GM23338 (cell line): ENCODE data around the gene SOX2. TPM values are rescaled to one million over a fixed set of nuclear protein-coding genes. Genes with fewer than 3 reads are reported as not detected.
A peak's percentile ranks its signal among the peaks of the same experiment; 100 is the strongest.

Experiments
- ATAC-seq: fragments of 200-7000 bp; cut with Tn5 transposase; 3 replicates; pipeline ENCODE4 v1.9.1; 2020
- DNase-seq: peaks from one replicate; pipeline ENCODE4 v3.0.0-alpha.2; 2015; ENCODE audit warnings: low spot score
- H2AFZ ChIP-seq: fragments of 200-600 bp; sonication (generic); 2 replicates; pipeline ENCODE4 v1.8.0; 2016; ENCODE audit warnings: antibody characterized with exemption, mild to moderate bottlenecking, moderate library complexity
- H3F3A ChIP-seq: fragments of 200-600 bp; sonication (generic); replicated peaks from 2 replicates; pipeline ENCODE4 v1.8.0; 2017; ENCODE audit warnings: antibody characterized with exemption, mixed run types, low read depth
- H3K27ac ChIP-seq: fragments of 200-600 bp; sonication (generic); 2 replicates; pipeline ENCODE4 v1.6.1; 2016; ENCODE audit warnings: low read depth
- H3K27me3 ChIP-seq: fragments of 200-600 bp; sonication (generic); 2 replicates; pipeline ENCODE4 v1.8.0; 2016; ENCODE audit warnings: mild to moderate bottlenecking, mixed run types, moderate library complexity; ENCODE audit not compliant: insufficient read depth
- H3K36me3 ChIP-seq: fragments of 200-600 bp; sonication (generic); 2 replicates; pipeline ENCODE4 v1.8.0; 2016; ENCODE audit warnings: mild to moderate bottlenecking; ENCODE audit not compliant: insufficient read depth
- H3K4me1 ChIP-seq: fragments of 200-600 bp; sonication (generic); 2 replicates; pipeline ENCODE4 v1.8.0; 2016; ENCODE audit warnings: mild to moderate bottlenecking, moderate library complexity; ENCODE audit not compliant: insufficient read depth
- H3K4me2 ChIP-seq: fragments of 200-600 bp; sonication (generic); 2 replicates; pipeline ENCODE4 v1.7.1; 2017; ENCODE audit warnings: mixed run types
- H3K4me3 ChIP-seq: fragments of 200-600 bp; sonication (generic); 2 replicates; pipeline ENCODE4 v1.6.1; 2016; ENCODE audit warnings: mixed run types
- H3K79me2 ChIP-seq: fragments of 200-600 bp; sonication (generic); replicated peaks from 2 replicates; pipeline ENCODE4 v1.8.0; 2017; ENCODE audit warnings: mild to moderate bottlenecking; ENCODE audit not compliant: insufficient read depth
- H3K9me2 ChIP-seq: fragments of 200-600 bp; sonication (generic); 2 replicates; pipeline ENCODE4 v1.8.0; 2017; ENCODE audit not compliant: insufficient read depth
- H4K20me1 ChIP-seq: fragments of 200-600 bp; sonication (generic); replicated peaks from 2 replicates; pipeline ENCODE4 v1.8.0; 2017; ENCODE audit warnings: mild to moderate bottlenecking; ENCODE audit not compliant: insufficient read depth
- H3K27ac Mint-ChIP-seq: 2 replicates; pipeline ENCODE4 v1.8.0; 2020; ENCODE audit warnings: inconsistent platforms, mild to moderate bottlenecking, moderate library complexity, mixed read lengths
- H3K27me3 Mint-ChIP-seq: 3 replicates; pipeline ENCODE4 v1.8.0; 2022; ENCODE audit warnings: low read depth, mild to moderate bottlenecking, moderate library complexity, mixed read lengths, inconsistent platforms; ENCODE audit not compliant: insufficient read depth, poor library complexity
- H3K36me3 Mint-ChIP-seq: 3 replicates; pipeline ENCODE4 v1.8.0; 2021; ENCODE audit warnings: low read depth, mild to moderate bottlenecking, inconsistent platforms, moderate library complexity, mixed read lengths
- H3K4me1 Mint-ChIP-seq: 3 replicates; pipeline ENCODE4 v1.8.0; 2020; ENCODE audit warnings: mild to moderate bottlenecking, inconsistent platforms, mixed read lengths
- H3K4me3 Mint-ChIP-seq: 3 replicates; pipeline ENCODE4 v1.8.0; 2021; ENCODE audit warnings: moderate library complexity, mild to moderate bottlenecking, inconsistent platforms, mixed read lengths
- H3K9me3 Mint-ChIP-seq: 3 replicates; pipeline ENCODE4 v1.8.0; 2020; ENCODE audit warnings: moderate library complexity, mild to moderate bottlenecking, inconsistent platforms, mixed read lengths
- CREB1 ChIP-seq: fragments of 250-450 bp; sonication (Bioruptor Pico); IDR thresholded peaks from 2 replicates; pipeline ENCODE4 v1.5.0; 2020; ENCODE audit warnings: low read depth, mild to moderate bottlenecking, moderate library complexity
- EZH2 ChIP-seq: fragments of 200-600 bp; sonication (generic); IDR thresholded peaks from one replicate; pipeline ENCODE4 v1.8.0; 2017; ENCODE audit warnings: antibody characterized with exemption, mild to moderate bottlenecking, low read depth; ENCODE audit not compliant: unreplicated experiment
- EZH2phosphoT487 ChIP-seq: fragments of 200-600 bp; sonication (generic); IDR thresholded peaks from one replicate; pipeline ENCODE4 v1.8.1; 2018; ENCODE audit warnings: antibody characterized with exemption; ENCODE audit not compliant: unreplicated experiment
- NANOG ChIP-seq: IDR thresholded peaks from 2 replicates; pipeline ENCODE4 v1.6.1; 2016; ENCODE audit warnings: antibody characterized with exemption, borderline replicate concordance
- POLR2AphosphoS5 ChIP-seq: IDR thresholded peaks from 2 replicates; pipeline ENCODE4 v1.6.1; 2016; ENCODE audit warnings: antibody characterized with exemption, low read depth
- STAT1 ChIP-seq: IDR thresholded peaks from one replicate; pipeline ENCODE4 v1.6.1; 2016; ENCODE audit warnings: antibody characterized with exemption; ENCODE audit not compliant: unreplicated experiment
- ZNF114 ChIP-seq: fragments of 250-450 bp; sonication (Bioruptor Pico); IDR thresholded peaks from 2 replicates; pipeline ENCODE4 v1.5.0; 2020; ENCODE audit warnings: mild to moderate bottlenecking, moderate library complexity
- ZNF331 ChIP-seq: fragments of 250-450 bp; sonication (Bioruptor Pico); IDR thresholded peaks from 2 replicates; pipeline ENCODE4 v1.5.0; 2020; ENCODE audit warnings: low read depth, mild to moderate bottlenecking, moderate library complexity
- polyA plus RNA-seq: library from polyadenylated mRNA; unstranded; fragments of >200 nt; fragmentation: Nextera tagmentation; extraction: Ambion mirVana; gene quantifications from 2 replicates; pipeline ENCODE4 v1.2.1, GENCODE V29; 2016
- total RNA-seq: library from RNA; depleted of rRNA; stranded (reverse); fragments of >200 nt; shearing (Covaris generic); gene quantifications from 2 replicates; pipeline ENCODE4 v1.2.3, GENCODE V29; 2014
- TF ChIP-seq, protein P1 (sequence below): IDR thresholded peaks from 2 replicates; pipeline ENCODE4 v1.6.1; 2016; ENCODE audit warnings: antibody characterized with exemption
- TF ChIP-seq, protein P2 (sequence below), 2 experiments: fragments of 200-600 bp in 1 of 2; sonication (generic) in 1 of 2; conservative IDR thresholded peaks; 2 replicates each; pipeline versions ENCODE4 v1.5.1 to v1.6.1; 2016 to 2017; ENCODE audit warnings: antibody characterized with exemption in 2 of 2, low read depth in 2 of 2, mild to moderate bottlenecking in 2 of 2, moderate library complexity in 1 of 2
- TF ChIP-seq, protein P3 (sequence below): IDR thresholded peaks from one replicate; pipeline ENCODE4 v1.6.1; 2018; ENCODE audit warnings: antibody characterized with exemption; ENCODE audit not compliant: unreplicated experiment
- TF ChIP-seq, protein P4 (sequence below): fragments of 250-450 bp; sonication (Bioruptor Pico); IDR thresholded peaks from 2 replicates; pipeline ENCODE4 v1.5.0; 2020; ENCODE audit warnings: mild to moderate bottlenecking, moderate library complexity

Gene SOX2
- total and polyA plus RNA-seq, 2 experiments from 2014 or later = 105 to 228 TPM

DNA sequence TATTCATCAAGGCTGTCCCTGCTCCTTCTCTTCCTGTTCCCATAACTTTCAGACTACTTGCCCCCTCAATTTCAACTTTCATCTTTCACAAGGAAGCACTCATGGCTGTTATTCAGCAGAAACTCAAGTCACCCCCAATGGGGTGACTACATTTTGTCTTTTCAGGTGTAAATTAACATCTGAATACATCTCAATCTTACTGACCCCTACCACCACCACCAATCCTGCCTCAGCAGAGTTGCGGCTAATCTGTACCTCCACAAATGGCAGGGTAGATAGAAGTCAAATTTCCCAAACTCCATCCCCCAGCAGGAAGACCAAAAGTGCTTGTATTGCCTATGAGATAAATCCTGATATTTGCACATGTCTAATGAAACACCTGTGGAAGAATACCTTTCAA is 19.2 kb downstream of the SOX2 start:
- Mint-ChIP-seq H3K27me3 (peaks cover 57% of the 10 kb centered on the region), H3K4me3 (peak overlapping the region; percentile 59), H3K36me3 (no peaks in the 10 kb centered on the region; the same call in 2 of the 3 replicates), H3K27ac (peak overlapping the region; percentile 94), H3K9me3 (no peaks in the 10 kb centered on the region), H3K4me1 (peaks cover 63% of the 10 kb centered on the region)
- Histone ChIP-seq H3K27me3 (peaks cover 62% of the 10 kb centered on the region), H3F3A (peaks cover 10% of the 10 kb centered on the region; the same call in 1 of the 2 replicates), H3K27ac (peak overlapping the region; percentile 65), H3K4me1 (peaks cover 58% of the 10 kb centered on the region), H3K4me2 (peak overlapping the region; percentile 92), H3K79me2 (no peaks in the 10 kb centered on the region; the same call in 1 of the 2 replicates), H3K36me3 (no peaks in the 10 kb centered on the region), H3K9me2 (no peaks in the 10 kb centered on the region), H4K20me1 (no peaks in the 10 kb centered on the region), H3K4me3 (peak overlapping the region; percentile 61), H2AFZ (no peak overlapping the region)
- no peak for TF ChIP-seq EZH2phosphoT487
- TF ChIP-seq, protein P1, sequence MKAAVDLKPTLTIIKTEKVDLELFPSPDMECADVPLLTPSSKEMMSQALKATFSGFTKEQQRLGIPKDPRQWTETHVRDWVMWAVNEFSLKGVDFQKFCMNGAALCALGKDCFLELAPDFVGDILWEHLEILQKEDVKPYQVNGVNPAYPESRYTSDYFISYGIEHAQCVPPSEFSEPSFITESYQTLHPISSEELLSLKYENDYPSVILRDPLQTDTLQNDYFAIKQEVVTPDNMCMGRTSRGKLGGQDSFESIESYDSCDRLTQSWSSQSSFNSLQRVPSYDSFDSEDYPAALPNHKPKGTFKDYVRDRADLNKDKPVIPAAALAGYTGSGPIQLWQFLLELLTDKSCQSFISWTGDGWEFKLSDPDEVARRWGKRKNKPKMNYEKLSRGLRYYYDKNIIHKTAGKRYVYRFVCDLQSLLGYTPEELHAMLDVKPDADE = no peak
- TF ChIP-seq, protein P2, sequence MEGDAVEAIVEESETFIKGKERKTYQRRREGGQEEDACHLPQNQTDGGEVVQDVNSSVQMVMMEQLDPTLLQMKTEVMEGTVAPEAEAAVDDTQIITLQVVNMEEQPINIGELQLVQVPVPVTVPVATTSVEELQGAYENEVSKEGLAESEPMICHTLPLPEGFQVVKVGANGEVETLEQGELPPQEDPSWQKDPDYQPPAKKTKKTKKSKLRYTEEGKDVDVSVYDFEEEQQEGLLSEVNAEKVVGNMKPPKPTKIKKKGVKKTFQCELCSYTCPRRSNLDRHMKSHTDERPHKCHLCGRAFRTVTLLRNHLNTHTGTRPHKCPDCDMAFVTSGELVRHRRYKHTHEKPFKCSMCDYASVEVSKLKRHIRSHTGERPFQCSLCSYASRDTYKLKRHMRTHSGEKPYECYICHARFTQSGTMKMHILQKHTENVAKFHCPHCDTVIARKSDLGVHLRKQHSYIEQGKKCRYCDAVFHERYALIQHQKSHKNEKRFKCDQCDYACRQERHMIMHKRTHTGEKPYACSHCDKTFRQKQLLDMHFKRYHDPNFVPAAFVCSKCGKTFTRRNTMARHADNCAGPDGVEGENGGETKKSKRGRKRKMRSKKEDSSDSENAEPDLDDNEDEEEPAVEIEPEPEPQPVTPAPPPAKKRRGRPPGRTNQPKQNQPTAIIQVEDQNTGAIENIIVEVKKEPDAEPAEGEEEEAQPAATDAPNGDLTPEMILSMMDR (conservative IDR thresholded peaks at IDR 0.05; ENCODE audit: low read depth in 2 of 2) = no peak
- no peak for TF ChIP-seq EZH2
- TF ChIP-seq ZNF114 (CRISPR knock-in tag) = no peak
- peak; percentile 12; the same call in 1 of the 2 replicates for TF ChIP-seq CREB1 (CRISPR knock-in tag)
- TF ChIP-seq NANOG = peak; percentile 26; the same call in 1 of the 2 replicates
- TF ChIP-seq, protein P3, sequence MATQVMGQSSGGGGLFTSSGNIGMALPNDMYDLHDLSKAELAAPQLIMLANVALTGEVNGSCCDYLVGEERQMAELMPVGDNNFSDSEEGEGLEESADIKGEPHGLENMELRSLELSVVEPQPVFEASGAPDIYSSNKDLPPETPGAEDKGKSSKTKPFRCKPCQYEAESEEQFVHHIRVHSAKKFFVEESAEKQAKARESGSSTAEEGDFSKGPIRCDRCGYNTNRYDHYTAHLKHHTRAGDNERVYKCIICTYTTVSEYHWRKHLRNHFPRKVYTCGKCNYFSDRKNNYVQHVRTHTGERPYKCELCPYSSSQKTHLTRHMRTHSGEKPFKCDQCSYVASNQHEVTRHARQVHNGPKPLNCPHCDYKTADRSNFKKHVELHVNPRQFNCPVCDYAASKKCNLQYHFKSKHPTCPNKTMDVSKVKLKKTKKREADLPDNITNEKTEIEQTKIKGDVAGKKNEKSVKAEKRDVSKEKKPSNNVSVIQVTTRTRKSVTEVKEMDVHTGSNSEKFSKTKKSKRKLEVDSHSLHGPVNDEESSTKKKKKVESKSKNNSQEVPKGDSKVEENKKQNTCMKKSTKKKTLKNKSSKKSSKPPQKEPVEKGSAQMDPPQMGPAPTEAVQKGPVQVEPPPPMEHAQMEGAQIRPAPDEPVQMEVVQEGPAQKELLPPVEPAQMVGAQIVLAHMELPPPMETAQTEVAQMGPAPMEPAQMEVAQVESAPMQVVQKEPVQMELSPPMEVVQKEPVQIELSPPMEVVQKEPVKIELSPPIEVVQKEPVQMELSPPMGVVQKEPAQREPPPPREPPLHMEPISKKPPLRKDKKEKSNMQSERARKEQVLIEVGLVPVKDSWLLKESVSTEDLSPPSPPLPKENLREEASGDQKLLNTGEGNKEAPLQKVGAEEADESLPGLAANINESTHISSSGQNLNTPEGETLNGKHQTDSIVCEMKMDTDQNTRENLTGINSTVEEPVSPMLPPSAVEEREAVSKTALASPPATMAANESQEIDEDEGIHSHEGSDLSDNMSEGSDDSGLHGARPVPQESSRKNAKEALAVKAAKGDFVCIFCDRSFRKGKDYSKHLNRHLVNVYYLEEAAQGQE = no peak
- TF ChIP-seq, protein P4, sequence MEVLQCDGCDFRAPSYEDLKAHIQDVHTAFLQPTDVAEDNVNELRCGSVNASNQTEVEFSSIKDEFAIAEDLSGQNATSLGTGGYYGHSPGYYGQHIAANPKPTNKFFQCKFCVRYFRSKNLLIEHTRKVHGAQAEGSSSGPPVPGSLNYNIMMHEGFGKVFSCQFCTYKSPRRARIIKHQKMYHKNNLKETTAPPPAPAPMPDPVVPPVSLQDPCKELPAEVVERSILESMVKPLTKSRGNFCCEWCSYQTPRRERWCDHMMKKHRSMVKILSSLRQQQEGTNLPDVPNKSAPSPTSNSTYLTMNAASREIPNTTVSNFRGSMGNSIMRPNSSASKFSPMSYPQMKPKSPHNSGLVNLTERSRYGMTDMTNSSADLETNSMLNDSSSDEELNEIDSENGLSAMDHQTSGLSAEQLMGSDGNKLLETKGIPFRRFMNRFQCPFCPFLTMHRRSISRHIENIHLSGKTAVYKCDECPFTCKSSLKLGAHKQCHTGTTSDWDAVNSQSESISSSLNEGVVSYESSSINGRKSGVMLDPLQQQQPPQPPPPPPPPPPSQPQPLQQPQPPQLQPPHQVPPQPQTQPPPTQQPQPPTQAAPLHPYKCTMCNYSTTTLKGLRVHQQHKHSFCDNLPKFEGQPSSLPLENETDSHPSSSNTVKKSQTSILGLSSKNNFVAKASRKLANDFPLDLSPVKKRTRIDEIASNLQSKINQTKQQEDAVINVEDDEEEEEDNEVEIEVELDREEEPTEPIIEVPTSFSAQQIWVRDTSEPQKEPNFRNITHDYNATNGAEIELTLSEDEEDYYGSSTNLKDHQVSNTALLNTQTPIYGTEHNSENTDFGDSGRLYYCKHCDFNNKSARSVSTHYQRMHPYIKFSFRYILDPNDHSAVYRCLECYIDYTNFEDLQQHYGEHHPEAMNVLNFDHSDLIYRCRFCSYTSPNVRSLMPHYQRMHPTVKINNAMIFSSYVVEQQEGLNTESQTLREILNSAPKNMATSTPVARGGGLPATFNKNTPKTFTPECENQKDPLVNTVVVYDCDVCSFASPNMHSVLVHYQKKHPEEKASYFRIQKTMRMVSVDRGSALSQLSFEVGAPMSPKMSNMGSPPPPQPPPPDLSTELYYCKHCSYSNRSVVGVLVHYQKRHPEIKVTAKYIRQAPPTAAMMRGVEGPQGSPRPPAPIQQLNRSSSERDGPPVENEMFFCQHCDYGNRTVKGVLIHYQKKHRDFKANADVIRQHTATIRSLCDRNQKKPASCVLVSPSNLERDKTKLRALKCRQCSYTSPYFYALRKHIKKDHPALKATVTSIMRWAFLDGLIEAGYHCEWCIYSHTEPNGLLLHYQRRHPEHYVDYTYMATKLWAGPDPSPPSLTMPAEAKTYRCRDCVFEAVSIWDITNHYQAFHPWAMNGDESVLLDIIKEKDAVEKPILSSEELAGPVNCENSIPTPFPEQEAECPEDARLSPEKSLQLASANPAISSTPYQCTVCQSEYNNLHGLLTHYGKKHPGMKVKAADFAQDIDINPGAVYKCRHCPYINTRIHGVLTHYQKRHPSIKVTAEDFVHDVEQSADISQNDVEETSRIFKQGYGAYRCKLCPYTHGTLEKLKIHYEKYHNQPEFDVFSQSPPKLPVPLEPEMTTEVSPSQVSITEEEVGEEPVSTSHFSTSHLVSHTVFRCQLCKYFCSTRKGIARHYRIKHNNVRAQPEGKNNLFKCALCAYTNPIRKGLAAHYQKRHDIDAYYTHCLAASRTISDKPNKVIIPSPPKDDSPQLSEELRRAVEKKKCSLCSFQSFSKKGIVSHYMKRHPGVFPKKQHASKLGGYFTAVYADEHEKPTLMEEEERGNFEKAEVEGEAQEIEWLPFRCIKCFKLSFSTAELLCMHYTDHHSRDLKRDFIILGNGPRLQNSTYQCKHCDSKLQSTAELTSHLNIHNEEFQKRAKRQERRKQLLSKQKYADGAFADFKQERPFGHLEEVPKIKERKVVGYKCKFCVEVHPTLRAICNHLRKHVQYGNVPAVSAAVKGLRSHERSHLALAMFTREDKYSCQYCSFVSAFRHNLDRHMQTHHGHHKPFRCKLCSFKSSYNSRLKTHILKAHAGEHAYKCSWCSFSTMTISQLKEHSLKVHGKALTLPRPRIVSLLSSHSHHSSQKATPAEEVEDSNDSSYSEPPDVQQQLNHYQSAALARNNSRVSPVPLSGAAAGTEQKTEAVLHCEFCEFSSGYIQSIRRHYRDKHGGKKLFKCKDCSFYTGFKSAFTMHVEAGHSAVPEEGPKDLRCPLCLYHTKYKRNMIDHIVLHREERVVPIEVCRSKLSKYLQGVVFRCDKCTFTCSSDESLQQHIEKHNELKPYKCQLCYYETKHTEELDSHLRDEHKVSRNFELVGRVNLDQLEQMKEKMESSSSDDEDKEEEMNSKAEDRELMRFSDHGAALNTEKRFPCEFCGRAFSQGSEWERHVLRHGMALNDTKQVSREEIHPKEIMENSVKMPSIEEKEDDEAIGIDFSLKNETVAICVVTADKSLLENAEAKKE (CRISPR knock-in tag) = peak; percentile 68; the same call in 1 of the 2 replicates
- TF ChIP-seq POLR2AphosphoS5 = no peak
- TF ChIP-seq STAT1 = no peak
- TF ChIP-seq ZNF331 (CRISPR knock-in tag) = no peak
- ATAC-seq = peak; percentile 53
- DNase-seq = peak; percentile 55
